Iris pigment epithelial cell (primary cell): ENCODE data around the gene STK11IP.

Experiments used
- DNase-seq: peaks from one replicate; pipeline ENCODE4 v3.0.0-alpha.2; 2011; ENCODE audit warnings: low read depth

The STK11IP gene

GRCh38 chr2:219578811-219579613 is 18.6 kb upstream of the STK11IP start:
- peak; percentile 82 for DNase-seq

- DNase-seq, result no peak
Measured at GRCh38 chr2:219581346-219581745, 16.3 kb upstream of the STK11IP start.

GRCh38 chr2:219591091-219591490 is 6.6 kb upstream of the STK11IP start:
- DNase-seq, result no peak

GRCh38 chr2:219592736-219593135 is 4.9 kb upstream of the STK11IP start:
- peak; percentile 23 for DNase-seq

GRCh38 chr2:219593154-219593553 is 4.5 kb upstream of the STK11IP start:
- DNase-seq, result no peak

- peak; percentile 21 for DNase-seq
Measured at GRCh38 chr2:219595256-219595655, 2.4 kb upstream of the STK11IP start.

GRCh38 chr2:219596954-219597551 is 604 bp upstream of the STK11IP start:
- DNase-seq, result peak; percentile 36

- DNase-seq, result no peak
Measured at GRCh38 chr2:219598308-219599078, 836 bp downstream of the STK11IP start.

GRCh38 chr2:219603771-219604170 is 6.1 kb downstream of the STK11IP start:
- DNase-seq, result no peak

GRCh38 chr2:219605607-219605954 is 7.9 kb downstream of the STK11IP start:
- DNase-seq, result no peak

GRCh38 chr2:219607931-219608330 is 10.3 kb downstream of the STK11IP start:
- no peak for DNase-seq

- no peak for DNase-seq
Measured at GRCh38 chr2:219608399-219608964, 10.8 kb downstream of the STK11IP start.

GRCh38 chr2:219609149-219609750 is 11.6 kb downstream of the STK11IP start:
- no peak for DNase-seq

GRCh38 chr2:219611306-219611705 is 13.6 kb downstream of the STK11IP start:
- no peak for DNase-seq

GRCh38 chr2:219611866-219612576 is 14.4 kb downstream of the STK11IP start:
- no peak for DNase-seq

- DNase-seq, result no peak
Measured at GRCh38 chr2:219612577-219613286, 15.1 kb downstream of the STK11IP start.

GRCh38 chr2:219613461-219614070 is 15.9 kb downstream of the STK11IP start:
- DNase-seq, result no peak

GRCh38 chr2:219614076-219614860 is 16.6 kb downstream of the STK11IP start:
- no peak for DNase-seq

- no peak for DNase-seq
Measured at GRCh38 chr2:219615036-219615435, 17.4 kb downstream of the STK11IP start.

GRCh38 chr2:219615894-219616293 is 18.2 kb downstream of the STK11IP start:
- no peak for DNase-seq
